Measurements from ENCODE around the gene C15orf62.

- TF ChIP-seq CTCF (IDR thresholded peaks at IDR 0.05; ENCODE audit: poor library complexity, severe bottlenecking) = no peak
- TF ChIP-seq POLR2AphosphoS5 (IDR thresholded peaks at IDR 0.05) = no peak
- no peak for TF ChIP-seq RAD21 (conservative IDR thresholded peaks at IDR 0.05)
Observed at GRCh38 chr15:40772014-40772413, 2.2 kb downstream of the C15orf62 start.

All from neural cell (in vitro differentiated cells).